ENCODE measurements around the gene DOCK1. TPM values are rescaled to one million over a fixed set of nuclear protein-coding genes. Genes with fewer than 3 reads are reported as not detected.

DOCK1 gene
- total RNA-seq, 2 donors from 2014 or later, result 52.9 to 76.7 TPM

GRCh38 chr10:127015373-127015772 is 110.1 kb downstream of the DOCK1 start:
- Histone ChIP-seq H3K27ac (no peak overlapping the region), H3K4me1 (ENCODE audit: control insufficient read depth in 1 of 2, low read depth in 2 of 2) (peaks cover 11 to 15% of the 10 kb centered on the region in 2 donors), H3K36me3 (peaks cover 4% of the 10 kb centered on the region), H3K9me3 (no peaks in the 10 kb centered on the region), H3K4me3 (no peak overlapping the region), H3K27me3 (replicated peaks; ENCODE audit: insufficient read depth) (no peaks in the 10 kb centered on the region)
- TF ChIP-seq CTCF (IDR thresholded peaks at IDR 0.05), result no peak
- ATAC-seq (ENCODE audit: insufficient number of reproducible peaks, low FRiP score, low read depth) (no peak), DNase-seq (ENCODE audit: low spot score) (no peak)

GRCh38 chr10:127016331-127016730 is 111.1 kb downstream of the DOCK1 start:
- Histone ChIP-seq H3K27me3 (replicated peaks; ENCODE audit: insufficient read depth) (no peaks in the 10 kb centered on the region), H3K27ac (no peak overlapping the region), H3K36me3 (peaks cover 11% of the 10 kb centered on the region), H3K4me3 (no peak overlapping the region), H3K4me1 (ENCODE audit: control insufficient read depth in 1 of 2, low read depth in 2 of 2) (peaks cover 11 to 15% of the 10 kb centered on the region in 2 donors), H3K9me3 (no peaks in the 10 kb centered on the region)
- no peak for ATAC-seq (ENCODE audit: insufficient number of reproducible peaks, low FRiP score, low read depth)
- no peak for DNase-seq (ENCODE audit: low spot score)
- no peak for TF ChIP-seq CTCF (IDR thresholded peaks at IDR 0.05)

- H3K36me3 ChIP-seq, result peaks cover 11% of the 10 kb centered on the region
- H3K4me1 ChIP-seq (ENCODE audit: control insufficient read depth in 1 of 2, low read depth in 2 of 2), result peaks cover 5 to 9% of the 10 kb centered on the region in 2 donors
- ATAC-seq (ENCODE audit: insufficient number of reproducible peaks, low FRiP score, low read depth) (no peak), DNase-seq (ENCODE audit: low spot score) (no peak)
- no peaks in the 10 kb centered on the region for H3K27me3 ChIP-seq (replicated peaks; ENCODE audit: insufficient read depth)
- TF ChIP-seq CTCF (IDR thresholded peaks at IDR 0.05), result no peak
- H3K9me3 ChIP-seq, result no peaks in the 10 kb centered on the region
- no peak overlapping the region for H3K27ac ChIP-seq
- H3K4me3 ChIP-seq, result no peak overlapping the region
These were observed 112.5 kb downstream of the DOCK1 start for GRCh38 chr10:127017541-127018297.

- Histone ChIP-seq H3K4me1 (ENCODE audit: control insufficient read depth in 1 of 2, low read depth in 2 of 2) (peaks cover 1 to 3% of the 10 kb centered on the region in 2 donors), H3K27me3 (replicated peaks; ENCODE audit: insufficient read depth) (no peaks in the 10 kb centered on the region), H3K36me3 (peaks cover 13% of the 10 kb centered on the region), H3K27ac (no peak overlapping the region), H3K9me3 (no peaks in the 10 kb centered on the region), H3K4me3 (no peak overlapping the region)
- ATAC-seq (ENCODE audit: insufficient number of reproducible peaks, low FRiP score, low read depth), result no peak
- TF ChIP-seq CTCF (IDR thresholded peaks at IDR 0.05), result no peak
- no peak for DNase-seq (ENCODE audit: low spot score)
These were observed 113.0 kb downstream of the DOCK1 start for GRCh38 chr10:127018298-127018650.

- DNase-seq (ENCODE audit: low spot score) (no peak), ATAC-seq (ENCODE audit: insufficient number of reproducible peaks, low FRiP score, low read depth) (no peak)
- Histone ChIP-seq H3K9me3 (no peaks in the 10 kb centered on the region), H3K36me3 (peaks cover 17% of the 10 kb centered on the region), H3K4me3 (no peak overlapping the region), H3K27ac (no peak overlapping the region), H3K4me1 (ENCODE audit: control insufficient read depth in 1 of 2, low read depth in 2 of 2) (no peaks in the 10 kb centered on the region), H3K27me3 (replicated peaks; ENCODE audit: insufficient read depth) (no peaks in the 10 kb centered on the region)
- TF ChIP-seq CTCF (IDR thresholded peaks at IDR 0.05), result no peak
These were observed 113.5 kb downstream of the DOCK1 start for GRCh38 chr10:127018766-127019165.
